22Rv1 (cell line): ENCODE results near the gene FAM89B.

Experiments used
- H3K27ac ChIP-seq: fragments of 450-650 bp; 2 replicates; pipeline ENCODE4 v1.5.1; 2017
- CTCF ChIP-seq: fragments of 450-650 bp; IDR thresholded peaks from 2 replicates; pipeline ENCODE4 v1.5.1; 2017; ENCODE audit warnings: mild to moderate bottlenecking
- ZFX ChIP-seq: fragments of 450-650 bp; IDR thresholded peaks from 2 replicates; pipeline ENCODE4 v1.6.1; 2017; ENCODE audit warnings: antibody characterized with exemption, borderline replicate concordance

FAM89B gene

GRCh38 chr11:65537296-65537597 is 35.1 kb upstream of the FAM89B start:
- peak overlapping the region; percentile 97; the same call in 1 of the 2 replicates for H3K27ac ChIP-seq
- TF ChIP-seq ZFX = no peak
- TF ChIP-seq CTCF = no peak

DNA sequence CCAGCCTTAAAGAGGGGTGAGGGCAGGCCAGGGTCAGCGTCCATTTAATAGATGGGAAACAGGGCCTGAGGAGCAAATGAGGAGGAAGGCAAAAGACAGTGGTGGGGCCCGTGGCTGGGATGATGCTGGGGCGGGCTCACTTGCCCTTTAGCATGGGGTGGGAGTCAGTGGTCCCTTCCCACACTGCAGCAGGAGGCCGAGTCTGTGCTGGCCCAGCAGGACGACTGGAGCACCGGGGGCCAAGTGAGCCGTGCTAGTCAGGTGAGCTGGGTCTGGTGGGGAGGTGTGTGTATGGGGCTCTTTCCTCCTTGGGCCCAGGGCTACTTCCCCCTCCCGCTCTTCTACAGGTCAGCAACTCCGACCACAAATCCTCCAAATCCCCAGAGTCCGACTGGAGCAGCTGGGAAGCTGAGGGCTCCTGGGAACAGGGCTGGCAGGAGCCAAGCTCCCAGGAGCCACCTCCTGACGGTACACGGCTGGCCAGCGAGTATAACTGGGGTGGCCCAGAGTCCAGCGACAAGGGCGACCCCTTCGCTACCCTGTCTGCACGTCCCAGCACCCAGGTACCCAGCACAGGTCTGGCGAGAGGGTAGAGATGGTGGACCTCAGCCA is 34.6 kb upstream of the FAM89B start:
- peak overlapping the region; percentile 97; the same call in 1 of the 2 replicates for H3K27ac ChIP-seq
- TF ChIP-seq ZFX (no peak), CTCF (no peak)

- TF ChIP-seq CTCF (no peak), ZFX (no peak)
- peak overlapping the region; percentile 97 for H3K27ac ChIP-seq
Observed at GRCh38 chr11:65538232-65538914, 34.0 kb upstream of the FAM89B start.

GRCh38 chr11:65538915-65539743 is 33.2 kb upstream of the FAM89B start:
- peak overlapping the region; percentile 97 for H3K27ac ChIP-seq

DNA sequence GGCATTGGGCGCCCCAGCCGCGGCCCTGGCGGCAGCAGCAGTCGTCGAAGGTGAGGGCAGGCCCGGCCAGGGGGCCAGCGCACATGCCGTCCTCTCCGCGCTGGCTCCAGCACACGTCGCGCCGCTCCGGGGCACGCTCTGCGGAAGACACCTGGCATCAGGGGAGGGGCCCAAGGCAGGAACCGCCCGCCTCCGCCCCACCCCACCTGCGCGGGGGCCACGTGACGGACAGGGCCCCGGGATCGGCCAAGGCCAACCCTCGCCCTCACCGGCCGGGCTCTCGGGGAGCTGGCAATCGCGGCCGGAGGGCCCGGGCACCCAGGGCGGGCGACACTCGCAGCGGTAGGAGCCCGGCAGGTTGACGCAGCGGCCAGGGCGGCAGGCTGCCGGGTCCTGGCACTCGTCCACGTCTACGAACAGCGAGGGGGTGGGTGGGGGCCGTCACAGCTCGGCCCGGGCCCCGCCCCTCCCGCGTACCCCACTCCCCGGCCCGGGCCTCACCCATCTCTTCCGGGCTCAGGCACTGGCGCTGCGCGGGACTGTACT is 32.5 kb upstream of the FAM89B start:
- TF ChIP-seq ZFX = no peak
- no peak; the same call in 1 of the 2 replicates for TF ChIP-seq CTCF
- H3K27ac ChIP-seq = peak overlapping the region; percentile 97

More at GRCh38 chr11:65538915-65539743, 33.2 kb upstream of the FAM89B start:
- no peak for TF ChIP-seq ZFX
- no peak for TF ChIP-seq CTCF

DNA sequence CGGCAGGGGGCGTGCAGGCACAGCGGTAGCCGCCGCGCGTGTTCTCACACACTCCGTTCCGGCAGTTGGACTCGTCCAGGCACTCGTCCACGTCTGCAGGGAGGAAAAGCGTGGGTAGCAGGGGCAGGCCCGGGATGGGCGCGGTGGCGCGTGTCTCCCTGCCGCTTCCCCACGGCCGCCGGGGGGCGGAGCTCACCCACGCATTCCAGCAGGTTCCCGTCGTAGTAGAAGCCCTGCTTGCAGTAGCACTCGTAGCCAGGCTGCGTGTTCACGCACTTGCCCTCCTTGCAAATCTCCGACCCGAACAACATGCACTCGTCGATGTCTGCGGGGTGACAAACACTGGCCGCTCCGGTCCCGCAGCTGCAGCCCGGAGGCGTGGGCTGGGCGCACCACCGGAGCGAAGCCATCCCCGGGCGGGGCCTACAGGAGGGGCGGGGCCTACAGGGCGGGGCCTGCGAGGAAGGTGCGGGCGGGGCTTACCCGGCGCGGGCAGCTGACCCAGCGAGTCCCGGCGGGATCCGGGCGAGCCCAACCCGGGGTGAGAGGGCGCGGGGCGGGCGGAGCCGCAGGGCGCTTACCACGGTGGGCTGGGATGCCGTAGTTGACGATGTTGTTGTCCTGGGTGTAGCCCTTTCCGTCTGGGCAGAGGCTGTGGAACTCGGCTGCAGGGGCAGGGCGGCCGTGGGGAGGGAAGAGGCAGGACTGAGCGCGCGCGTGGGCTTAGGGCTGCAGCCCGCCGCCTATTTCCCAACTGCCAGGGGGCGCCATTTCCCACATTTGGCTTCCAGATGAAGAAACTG is 31.8 kb upstream of the FAM89B start:
- peak overlapping the region; percentile 97 for H3K27ac ChIP-seq
- TF ChIP-seq ZFX (no peak), CTCF (peak; percentile 81)
